OCI-LY7 (cell line): Measurements from ENCODE around the gene SPPL2B.
"Not testable (repeated sequence)": the region's sequence is repeated elsewhere in the genome, so short reads cannot be mapped to it uniquely, and the experiment has no call there.

Experiments used
- EZH2phosphoT487 ChIP-seq: fragments of 200-600 bp; sonication (generic); IDR thresholded peaks from 2 replicates; pipeline ENCODE4 v1.6.1; 2018; ENCODE audit warnings: low read depth, borderline replicate concordance, mild to moderate bottlenecking, mixed run types, antibody characterized with exemption, low read length, moderate library complexity, mixed read lengths
- TF ChIP-seq, protein P1 (sequence below): fragments of 200-600 bp; sonication (generic); conservative IDR thresholded peaks from 2 replicates; pipeline ENCODE4 v1.5.1; 2014; ENCODE audit warnings: mild to moderate bottlenecking, antibody characterized with exemption, low read length, moderate library complexity, mixed read lengths

DNA sequence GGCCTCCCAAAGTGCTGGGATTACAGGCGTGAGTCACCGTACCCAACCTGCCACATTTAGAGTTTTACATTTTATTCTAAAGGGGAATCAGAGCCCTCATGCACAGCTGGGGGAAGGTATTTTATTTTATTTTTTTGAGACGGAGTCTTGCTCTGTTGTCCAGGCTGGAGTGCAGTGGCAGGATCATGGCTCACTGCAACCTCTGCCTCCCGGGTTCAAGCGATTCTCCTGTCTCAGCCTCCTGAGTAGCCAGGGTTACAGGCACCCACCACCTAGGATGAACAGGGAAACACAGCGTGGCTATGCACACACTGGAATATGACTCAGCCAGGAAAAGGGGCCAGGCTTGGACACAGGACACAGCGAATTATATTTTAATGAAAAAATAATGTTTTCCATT is 68.7 kb downstream of the SPPL2B start:
- TF ChIP-seq, protein P1, sequence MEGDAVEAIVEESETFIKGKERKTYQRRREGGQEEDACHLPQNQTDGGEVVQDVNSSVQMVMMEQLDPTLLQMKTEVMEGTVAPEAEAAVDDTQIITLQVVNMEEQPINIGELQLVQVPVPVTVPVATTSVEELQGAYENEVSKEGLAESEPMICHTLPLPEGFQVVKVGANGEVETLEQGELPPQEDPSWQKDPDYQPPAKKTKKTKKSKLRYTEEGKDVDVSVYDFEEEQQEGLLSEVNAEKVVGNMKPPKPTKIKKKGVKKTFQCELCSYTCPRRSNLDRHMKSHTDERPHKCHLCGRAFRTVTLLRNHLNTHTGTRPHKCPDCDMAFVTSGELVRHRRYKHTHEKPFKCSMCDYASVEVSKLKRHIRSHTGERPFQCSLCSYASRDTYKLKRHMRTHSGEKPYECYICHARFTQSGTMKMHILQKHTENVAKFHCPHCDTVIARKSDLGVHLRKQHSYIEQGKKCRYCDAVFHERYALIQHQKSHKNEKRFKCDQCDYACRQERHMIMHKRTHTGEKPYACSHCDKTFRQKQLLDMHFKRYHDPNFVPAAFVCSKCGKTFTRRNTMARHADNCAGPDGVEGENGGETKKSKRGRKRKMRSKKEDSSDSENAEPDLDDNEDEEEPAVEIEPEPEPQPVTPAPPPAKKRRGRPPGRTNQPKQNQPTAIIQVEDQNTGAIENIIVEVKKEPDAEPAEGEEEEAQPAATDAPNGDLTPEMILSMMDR = not testable (repeated sequence)
- TF ChIP-seq EZH2phosphoT487 = not testable (repeated sequence)
